ENCODE data around the gene NR1D2. TPM values are rescaled to one million over a fixed set of nuclear protein-coding genes. Genes with fewer than 3 reads are reported as not detected.

The NR1D2 gene
- total RNA-seq, 4 donors from 2014 or later = 27.3 to 68.2 (median 52.8) TPM

GRCh38 chr3:23923786-23924185 is 21.3 kb upstream of the NR1D2 start:
- Histone ChIP-seq H3K36me3 (peaks cover 0 to 48% (median 3%) of the 10 kb centered on the region in 3 donors), H3K9me3 (no peaks in the 10 kb centered on the region), H3K27me3 (no peaks in the 10 kb centered on the region), H3K4me3 (no peak overlapping the region), H3K27ac (no peak overlapping the region), H3K4me1 (peaks cover 0 to 21% (median 3%) of the 10 kb centered on the region in 4 donors)
- no peak for TF ChIP-seq EP300 (IDR thresholded peaks at IDR 0.05)
- TF ChIP-seq CTCF (IDR thresholded peaks at IDR 0.05) = no peak
- TF ChIP-seq POLR2A (IDR thresholded peaks at IDR 0.05) = no peak
- 56 to 58% methylated on average over 2 of the region's 2 CpGs for WGBS, 2 donors
- DNase-seq (ENCODE audit: low spot score in 2 of 2) = no peak

- Histone ChIP-seq H3K27ac (no peak overlapping the region), H3K4me3 (no peak overlapping the region), H3K4me1 (no peaks in the 10 kb centered on the region), H3K9me3 (no peaks in the 10 kb centered on the region), H3K27me3 (no peaks in the 10 kb centered on the region), H3K36me3 (peaks cover 0 to 23% (median 0%) of the 10 kb centered on the region in 3 donors)
- no peak for TF ChIP-seq EP300 (IDR thresholded peaks at IDR 0.05)
- no peak for DNase-seq (ENCODE audit: low spot score in 2 of 2)
- WGBS, 2 donors = 91 to 95% methylated on average over 7 of the region's 7 CpGs
Measured at GRCh38 chr3:23926246-23926645, 18.8 kb upstream of the NR1D2 start.

- H3K4me3 ChIP-seq = no peak overlapping the region
- no peaks in the 10 kb centered on the region for H3K4me1 ChIP-seq
- no peak for DNase-seq (ENCODE audit: low spot score in 2 of 2)
- TF ChIP-seq CTCF (IDR thresholded peaks at IDR 0.05) (no peak), EP300 (IDR thresholded peaks at IDR 0.05) (no peak), POLR2A (IDR thresholded peaks at IDR 0.05) (no peak)
- H3K27me3 ChIP-seq = no peaks in the 10 kb centered on the region
- 79 to 80% methylated on average over 3 of the region's 3 CpGs for WGBS, 2 donors
- H3K36me3 ChIP-seq = peaks cover 0 to 18% (median 0%) of the 10 kb centered on the region in 3 donors
- H3K27ac ChIP-seq = no peak overlapping the region
- no peaks in the 10 kb centered on the region for H3K9me3 ChIP-seq
Measured at GRCh38 chr3:23926736-23927135, 18.4 kb upstream of the NR1D2 start.

- Histone ChIP-seq H3K27me3 (no peaks in the 10 kb centered on the region), H3K4me3 (no peak overlapping the region), H3K4me1 (no peaks in the 10 kb centered on the region), H3K9me3 (no peaks in the 10 kb centered on the region), H3K27ac (no peak overlapping the region), H3K36me3 (peaks cover 0 to under 1% (median 0%) of the 10 kb centered on the region in 3 donors)
- TF ChIP-seq POLR2A (IDR thresholded peaks at IDR 0.05) (no peak), CTCF (IDR thresholded peaks at IDR 0.05) (no peak), EP300 (IDR thresholded peaks at IDR 0.05) (no peak)
- no peak for DNase-seq (ENCODE audit: low spot score in 2 of 2)
- 79 to 82% methylated on average over 8 of the region's 8 CpGs for WGBS, 2 donors
Measured at GRCh38 chr3:23928524-23928923, 16.6 kb upstream of the NR1D2 start.

- H3K9me3 ChIP-seq = no peaks in the 10 kb centered on the region
- no peak for DNase-seq (ENCODE audit: low spot score in 2 of 2)
- TF ChIP-seq CTCF (IDR thresholded peaks at IDR 0.05) = no peak
- TF ChIP-seq POLR2A (IDR thresholded peaks at IDR 0.05) = no peak
- no peak for TF ChIP-seq EP300 (IDR thresholded peaks at IDR 0.05)
- no peak overlapping the region for H3K4me3 ChIP-seq
- no peaks in the 10 kb centered on the region for H3K27me3 ChIP-seq
- H3K27ac ChIP-seq = no peak overlapping the region
- WGBS, 2 donors = 79 to 81% methylated on average over 3 of the region's 3 CpGs
- H3K36me3 ChIP-seq = no peaks in the 10 kb centered on the region
- no peaks in the 10 kb centered on the region for H3K4me1 ChIP-seq
Measured at GRCh38 chr3:23931597-23931996, 13.5 kb upstream of the NR1D2 start.

GRCh38 chr3:23932571-23932970 is 12.5 kb upstream of the NR1D2 start:
- no peaks in the 10 kb centered on the region for H3K4me1 ChIP-seq
- WGBS, 2 donors = 76 to 78% methylated on average over 4 of the region's 4 CpGs

More at GRCh38 chr3:23932571-23932970, 12.5 kb upstream of the NR1D2 start:
- TF ChIP-seq POLR2A (IDR thresholded peaks at IDR 0.05) (no peak), CTCF (IDR thresholded peaks at IDR 0.05) (no peak), EP300 (IDR thresholded peaks at IDR 0.05) (no peak)
- H3K27ac ChIP-seq = no peak overlapping the region
- H3K9me3 ChIP-seq = no peaks in the 10 kb centered on the region
- no peak overlapping the region for H3K4me3 ChIP-seq
- H3K27me3 ChIP-seq = no peaks in the 10 kb centered on the region
- DNase-seq (ENCODE audit: low spot score in 2 of 2) = no peak
- H3K36me3 ChIP-seq = no peaks in the 10 kb centered on the region
